PC-9 (cell line): ENCODE data around the gene SSMEM1. TPM values are rescaled to one million over a fixed set of nuclear protein-coding genes. Genes with fewer than 3 reads are reported as not detected.
"Not testable (repeated sequence)": the region's sequence is repeated elsewhere in the genome, so short reads cannot be mapped to it uniquely, and the experiment has no call there.

Experiments used
- BruUV-seq: library from RNA; stranded (reverse); fragments of 400-500 nt; replicated peaks from 2 replicates; lab custom pipeline; 2021; lab: Mats Ljungman, UMichigan
- CTCF ChIA-PET: fragments of 300-600 bp; sonication (Branson Sonifier 250); formaldehyde crosslinking; loops from one replicate; lab custom pipeline; 2022; ENCODE audit warnings: antibody characterized with exemption; lab: Charles Lee
- POLR2A ChIA-PET: fragments of 300-600 bp; sonication (Branson Sonifier 250); formaldehyde crosslinking; loops from one replicate; lab custom pipeline; 2022; ENCODE audit warnings: antibody characterized with exemption; ENCODE audit not compliant: unreplicated experiment; lab: Charles Lee
- DNase-seq, 2 experiments: peaks; one replicate each; pipeline versions ENCODE4 v3.0.0 to v3.0.0-alpha.2; 2015 to 2022; ENCODE audit warnings: mixed read lengths in 1 of 2
- H2AFZ ChIP-seq: fragments of 200-600 bp; sonication (generic); 2 replicates; pipeline ENCODE4 v1.8.1; 2017; ENCODE audit warnings: antibody characterized with exemption
- H3F3A ChIP-seq: fragments of 200-600 bp; sonication (generic); 2 replicates; pipeline ENCODE4 v1.8.1; 2017; ENCODE audit warnings: antibody characterized with exemption, mild to moderate bottlenecking, low read depth; ENCODE audit not compliant: insufficient read depth
- H3K27ac ChIP-seq: fragments of 200-600 bp; sonication (generic); 2 replicates; pipeline ENCODE4 v1.6.1; 2016; ENCODE audit warnings: mixed run types
- H3K27me3 ChIP-seq: fragments of 200-600 bp; sonication (generic); 2 replicates; pipeline ENCODE4 v1.6.1; 2016; ENCODE audit warnings: low read depth, mixed run types; ENCODE audit not compliant: insufficient read depth
- H3K36me3 ChIP-seq: fragments of 200-600 bp; sonication (generic); 2 replicates; pipeline ENCODE4 v1.6.1; 2016; ENCODE audit warnings: low read depth, mixed run types
- H3K4me1 ChIP-seq: fragments of 200-600 bp; sonication (generic); replicated peaks from 2 replicates; pipeline ENCODE4 v1.6.1; 2016; ENCODE audit warnings: mixed run types; ENCODE audit not compliant: insufficient read depth
- H3K4me2 ChIP-seq: fragments of 200-600 bp; sonication (generic); 2 replicates; pipeline ENCODE4 v1.6.1; 2017; ENCODE audit warnings: mixed run types
- H3K4me3 ChIP-seq: fragments of 200-600 bp; sonication (generic); 2 replicates; pipeline ENCODE4 v1.6.1; 2016; ENCODE audit warnings: mixed run types
- H3K79me2 ChIP-seq: fragments of 200-600 bp; sonication (generic); 2 replicates; pipeline ENCODE4 v1.6.1; 2017; ENCODE audit warnings: low read depth, mixed run types
- H3K9me2 ChIP-seq: fragments of 200-600 bp; sonication (generic); 2 replicates; pipeline ENCODE4 v1.8.1; 2017; ENCODE audit warnings: mild to moderate bottlenecking; ENCODE audit not compliant: insufficient read depth
- H3K9me3 ChIP-seq: fragments of 200-600 bp; sonication (generic); 2 replicates; pipeline ENCODE4 v1.8.1; 2016; ENCODE audit warnings: low read depth; ENCODE audit not compliant: insufficient read depth
- H4K20me1 ChIP-seq: fragments of 200-600 bp; sonication (generic); 2 replicates; pipeline ENCODE4 v1.8.1; 2017; ENCODE audit not compliant: insufficient read depth
- EZH2 ChIP-seq: fragments of 200-600 bp; sonication (generic); IDR thresholded peaks from 2 replicates; pipeline ENCODE4 v1.8.0; 2017; ENCODE audit warnings: antibody characterized with exemption, low read depth
- intact Hi-C: fragments of 100-400 bp; cut with micrococcal nuclease; formaldehyde crosslinking; loops from one replicate; pipeline ENCODE4 v1.10.0; 2022; ENCODE audit not compliant: unreplicated experiment
- total RNA-seq: library from RNA; stranded (reverse); gene quantifications from 2 replicates; pipeline ENCODE4 v1.2.3, GENCODE V29; 2021
- TF ChIP-seq, protein P1 (sequence below): fragments of 200-600 bp; sonication (generic); conservative IDR thresholded peaks from 2 replicates; pipeline ENCODE4 v1.6.1; 2017; ENCODE audit warnings: mixed run types, antibody characterized with exemption, mild to moderate bottlenecking, moderate library complexity

SSMEM1 gene
- total RNA-seq, 1 experiment from 2014 or later: not detected

DNA sequence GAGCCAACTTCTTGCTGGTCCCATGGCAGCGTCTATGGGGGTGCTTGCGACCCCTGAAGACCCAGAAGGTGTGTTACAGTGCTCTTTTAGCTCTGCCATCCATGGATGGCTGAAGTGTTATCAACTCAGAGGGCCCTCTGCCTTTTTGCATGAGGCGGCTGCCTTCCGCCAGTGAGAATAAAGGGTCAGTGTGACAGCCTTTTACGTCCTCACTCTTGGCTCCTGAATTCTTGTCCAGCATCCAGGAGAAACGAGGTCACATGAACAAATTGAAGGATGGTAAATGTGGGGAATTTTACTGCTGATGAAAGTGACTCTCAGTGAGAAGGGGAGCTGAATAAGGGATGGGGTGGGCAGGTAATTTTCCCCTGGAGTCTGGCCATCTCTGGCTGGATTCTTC lies 24.1 kb downstream of the SSMEM1 start:
- Histone ChIP-seq H3K27me3 (no peaks in the 10 kb centered on the region), H3K4me2 (no peak overlapping the region), H4K20me1 (no peaks in the 10 kb centered on the region), H3F3A (no peaks in the 10 kb centered on the region), H3K4me3 (no peak overlapping the region), H3K9me2 (no peaks in the 10 kb centered on the region), H3K79me2 (no peaks in the 10 kb centered on the region), H2AFZ (no peak overlapping the region), H3K36me3 (no peaks in the 10 kb centered on the region), H3K4me1 (no peaks in the 10 kb centered on the region), H3K9me3 (no peaks in the 10 kb centered on the region), H3K27ac (no peak overlapping the region)
- no peak for DNase-seq
- CTCF ChIA-PET: no interaction called here
- no TSS peak for BruUV-seq
- intact Hi-C loops: no loop called here
- POLR2A ChIA-PET: no interaction called here
- TF ChIP-seq, protein P1, sequence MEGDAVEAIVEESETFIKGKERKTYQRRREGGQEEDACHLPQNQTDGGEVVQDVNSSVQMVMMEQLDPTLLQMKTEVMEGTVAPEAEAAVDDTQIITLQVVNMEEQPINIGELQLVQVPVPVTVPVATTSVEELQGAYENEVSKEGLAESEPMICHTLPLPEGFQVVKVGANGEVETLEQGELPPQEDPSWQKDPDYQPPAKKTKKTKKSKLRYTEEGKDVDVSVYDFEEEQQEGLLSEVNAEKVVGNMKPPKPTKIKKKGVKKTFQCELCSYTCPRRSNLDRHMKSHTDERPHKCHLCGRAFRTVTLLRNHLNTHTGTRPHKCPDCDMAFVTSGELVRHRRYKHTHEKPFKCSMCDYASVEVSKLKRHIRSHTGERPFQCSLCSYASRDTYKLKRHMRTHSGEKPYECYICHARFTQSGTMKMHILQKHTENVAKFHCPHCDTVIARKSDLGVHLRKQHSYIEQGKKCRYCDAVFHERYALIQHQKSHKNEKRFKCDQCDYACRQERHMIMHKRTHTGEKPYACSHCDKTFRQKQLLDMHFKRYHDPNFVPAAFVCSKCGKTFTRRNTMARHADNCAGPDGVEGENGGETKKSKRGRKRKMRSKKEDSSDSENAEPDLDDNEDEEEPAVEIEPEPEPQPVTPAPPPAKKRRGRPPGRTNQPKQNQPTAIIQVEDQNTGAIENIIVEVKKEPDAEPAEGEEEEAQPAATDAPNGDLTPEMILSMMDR: no peak
- TF ChIP-seq EZH2: no peak

DNA sequence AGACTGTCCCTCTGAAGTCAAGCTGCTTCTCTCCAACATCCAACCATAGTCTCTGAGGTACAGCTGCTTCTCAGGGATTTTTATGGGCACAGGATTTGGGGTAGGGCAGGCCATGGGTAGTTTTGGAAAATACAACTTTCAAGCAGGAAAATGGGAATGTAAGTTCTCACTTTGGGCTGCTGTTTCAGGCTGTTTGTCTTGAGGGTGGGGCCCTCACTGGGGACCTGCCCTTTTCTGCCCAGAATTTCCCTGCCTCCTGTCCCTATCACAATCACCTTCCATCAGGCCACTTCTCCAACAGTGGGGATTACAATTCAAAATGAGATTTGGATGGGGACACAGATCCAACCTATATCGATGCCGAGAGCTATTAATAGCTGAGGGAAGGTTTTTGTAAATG lies 24.5 kb downstream of the SSMEM1 start:
- no peak overlapping the region for H3K27ac ChIP-seq
- H3K36me3 ChIP-seq: no peaks in the 10 kb centered on the region
- intact Hi-C loops: no loop called here
- H4K20me1 ChIP-seq: no peaks in the 10 kb centered on the region
- no peak overlapping the region for H2AFZ ChIP-seq
- POLR2A ChIA-PET: no interaction called here
- TF ChIP-seq EZH2: no peak
- TF ChIP-seq, protein P1: no peak
- H3K4me2 ChIP-seq: no peak overlapping the region
- no peaks in the 10 kb centered on the region for H3K9me3 ChIP-seq
- no peaks in the 10 kb centered on the region for H3F3A ChIP-seq
- no peaks in the 10 kb centered on the region for H3K79me2 ChIP-seq
- no TSS peak for BruUV-seq
- no peaks in the 10 kb centered on the region for H3K27me3 ChIP-seq
- CTCF ChIA-PET: no interaction called here
- no peak overlapping the region for H3K4me3 ChIP-seq
- H3K4me1 ChIP-seq: no peaks in the 10 kb centered on the region
- no peaks in the 10 kb centered on the region for H3K9me2 ChIP-seq
- no peak for DNase-seq

DNA sequence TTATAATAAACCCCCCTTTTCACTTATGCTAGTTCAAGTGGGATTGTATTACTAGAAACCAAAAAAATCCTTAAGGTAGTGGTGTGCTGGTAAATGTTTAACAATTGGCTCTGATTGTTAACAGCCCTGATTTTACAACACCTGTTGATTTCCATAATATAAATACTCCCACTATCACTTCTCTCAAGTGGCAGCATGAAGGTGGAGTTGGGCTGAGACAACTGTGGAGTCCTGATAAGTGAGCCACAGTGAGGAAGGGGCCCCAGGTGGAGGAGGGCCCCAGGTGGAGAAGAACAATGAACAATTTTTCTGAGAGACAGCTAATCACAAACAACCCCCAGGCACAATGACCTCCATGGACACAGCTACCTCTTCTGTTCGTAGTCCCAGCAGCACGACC lies 26.4 kb downstream of the SSMEM1 start:
- Histone ChIP-seq H3K9me3 (no peaks in the 10 kb centered on the region), H4K20me1 (no peaks in the 10 kb centered on the region), H3K27ac (no peak overlapping the region), H3K9me2 (no peaks in the 10 kb centered on the region), H3K4me2 (no peak overlapping the region), H3F3A (no peaks in the 10 kb centered on the region), H3K27me3 (no peaks in the 10 kb centered on the region), H2AFZ (no peak overlapping the region), H3K4me1 (no peaks in the 10 kb centered on the region), H3K79me2 (no peaks in the 10 kb centered on the region), H3K4me3 (no peak overlapping the region), H3K36me3 (no peaks in the 10 kb centered on the region)
- intact Hi-C loops: no loop called here
- TF ChIP-seq, protein P1: no peak
- TF ChIP-seq EZH2: no peak
- DNase-seq: no peak
- ChIA-PET POLR2A (no interaction called here), CTCF (no interaction called here)
- BruUV-seq: no TSS peak

DNA sequence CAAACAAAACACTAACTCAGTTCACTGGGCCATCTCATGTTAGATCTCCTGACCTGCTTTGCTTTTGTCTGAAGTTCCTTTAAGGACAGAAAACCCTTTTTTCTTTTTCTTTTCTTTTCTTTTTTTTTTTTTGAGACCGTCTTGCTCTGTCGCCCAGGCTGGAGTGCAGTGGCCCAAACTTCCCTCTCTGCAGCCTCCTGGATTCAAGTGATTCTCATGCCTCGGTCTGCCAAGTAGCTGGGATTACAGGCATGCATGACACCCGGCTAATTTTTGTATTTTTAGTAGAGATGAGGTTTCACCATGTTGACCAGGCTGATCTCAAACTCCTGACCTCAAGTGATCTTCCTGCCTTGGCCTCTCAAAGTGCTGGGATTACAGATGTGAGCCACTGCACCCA lies 28.7 kb downstream of the SSMEM1 start:
- H2AFZ ChIP-seq, H4K20me1 ChIP-seq, H3K27me3 ChIP-seq, BruUV-seq, H3K4me2 ChIP-seq, H3K79me2 ChIP-seq, H3F3A ChIP-seq, H3K9me2 ChIP-seq, H3K27ac ChIP-seq, intact Hi-C loops, H3K9me3 ChIP-seq, H3K36me3 ChIP-seq, H3K4me3 ChIP-seq, H3K4me1 ChIP-seq, DNase-seq: not testable (repeated sequence)
- ChIA-PET POLR2A (interaction anchor here (0.6 kb wide), 1 partner anchor 403 kb away, joined by 7 read pairs; no protein-coding TSS in a partner anchor), CTCF (interaction anchor here (0.7 kb wide), 1 partner anchor 63 kb away, joined by 3 read pairs; no protein-coding TSS in a partner anchor)
